K562 (cell line): ENCODE results near the gene TAX1BP1. TPM values are rescaled to one million over a fixed set of nuclear protein-coding genes. Genes with fewer than 3 reads are reported as not detected.

Source experiments
- ATAC-seq: fragments of 200-7000 bp; cut with Tn5 transposase; 3 replicates; pipeline ENCODE4 v1.9.1; 2020; ENCODE audit warnings: moderate library complexity
- BruUV-seq: library from RNA; stranded (reverse); fragments of 400-500 nt; replicated peaks from 2 replicates; lab custom pipeline; 2021; lab: Mats Ljungman, UMichigan
- CTCF ChIA-PET: fragments of 300-600 bp; formaldehyde crosslinking; extraction: SDS; loops from one replicate; lab custom pipeline; 2021; ENCODE audit warnings: low intra/inter-chr PET ratio; lab: Yijun Ruan, JAX
- POLR2A ChIA-PET: fragments of 300-600, 350-650 bp; sonication (Branson Sonifier 250); formaldehyde crosslinking; extraction: SDS; loops from one replicate; lab custom pipeline; 2021; ENCODE audit warnings: antibody characterized with exemption, inconsistent platforms; lab: Yijun Ruan, JAX
- DNase-seq, 4 experiments: peaks; one replicate each; pipeline versions ENCODE4 v3.0.0 to v3.0.0-alpha.2; 2011 to 2018; ENCODE audit warnings: low spot score in 3 of 4, mixed read lengths in 3 of 4; ENCODE audit errors: extremely low read depth in 1 of 4
- FAIRE-seq: peaks from 2 replicates; lab custom pipeline; 2011; peaks lifted over from hg19 to GRCh38; lab: Jason Lieb, UNC
- H2AFZ ChIP-seq: 2 replicates; pipeline ENCODE4 v1.6.0; 2011; ENCODE audit warnings: low read depth, low read length, control low read depth, inconsistent platforms
- H3K27ac ChIP-seq: fragments of 200-600 bp; 3 replicates; pipeline ENCODE4 v1.8.0; 2011; ENCODE audit warnings: low read depth, mild to moderate bottlenecking, control low read depth, inconsistent platforms, low read length, moderate library complexity, mixed read lengths; ENCODE audit errors: extremely low read depth
- H3K27me3 ChIP-seq, 2 experiments: fragments of 300-600 bp in 1 of 2; 2 replicates in 1 of 2; 3 replicates in 1 of 2; pipeline versions ENCODE4 v1.6.0 to v1.8.0; 2011; ENCODE audit warnings: inconsistent platforms in 2 of 2, low read length in 2 of 2, mild to moderate bottlenecking in 1 of 2, mixed read lengths in 1 of 2, moderate library complexity in 1 of 2; ENCODE audit not compliant: control insufficient read depth in 2 of 2, insufficient read depth in 2 of 2
- H3K36me3 ChIP-seq: fragments of 300-600 bp; 3 replicates; pipeline ENCODE4 v1.8.0; 2011; ENCODE audit warnings: mild to moderate bottlenecking, low read length, inconsistent platforms; ENCODE audit not compliant: control insufficient read depth, insufficient read depth
- H3K4me1 ChIP-seq, 2 experiments: fragments of 200-600 bp in 1 of 2; replicated peaks in 1 of 2; 2 replicates in 1 of 2; 3 replicates in 1 of 2; pipeline versions ENCODE4 v1.5.1 to v1.8.0; 2011; ENCODE audit warnings: inconsistent platforms in 2 of 2, low read length in 2 of 2, mild to moderate bottlenecking in 1 of 2, mixed read lengths in 1 of 2, moderate library complexity in 1 of 2; ENCODE audit not compliant: control insufficient read depth in 2 of 2, insufficient read depth in 2 of 2
- H3K4me2 ChIP-seq: 2 replicates; pipeline ENCODE4 v1.6.1; 2011; ENCODE audit warnings: low read length, control low read depth, inconsistent platforms, mixed read lengths; ENCODE audit not compliant: insufficient read depth
- H3K4me3 ChIP-seq: fragments of 200-600 bp; sonication (generic), shearing (Covaris generic); 2 replicates; pipeline ENCODE4 v1.5.1; 2016; ENCODE audit warnings: control low read depth, inconsistent platforms
- H3K79me2 ChIP-seq: fragments of 200-600 bp; 3 replicates; pipeline ENCODE4 v1.8.0; 2011; ENCODE audit warnings: low read length, inconsistent platforms; ENCODE audit not compliant: control insufficient read depth, insufficient read depth
- H3K9ac ChIP-seq, 2 experiments: 2 replicates each; pipeline versions ENCODE4 v1.6.0 to v1.6.1; 2011; ENCODE audit warnings: low read depth in 2 of 2, low read length in 2 of 2, control low read depth in 1 of 2, inconsistent platforms in 1 of 2, mild to moderate bottlenecking in 1 of 2, mixed read lengths in 1 of 2; ENCODE audit not compliant: insufficient read depth in 1 of 2
- H3K9me1 ChIP-seq: one replicate; pipeline ENCODE4 v1.6.0; 2011; ENCODE audit warnings: inconsistent platforms, mild to moderate bottlenecking, low read length, moderate library complexity; ENCODE audit not compliant: control insufficient read depth, insufficient read depth
- H3K9me3 ChIP-seq: replicated peaks from 2 replicates; pipeline ENCODE4 v1.5.1; 2011; ENCODE audit warnings: low read depth, low read length, inconsistent platforms; ENCODE audit not compliant: control insufficient read depth, insufficient read depth
- H4K20me1 ChIP-seq: replicated peaks from 2 replicates; pipeline ENCODE4 v1.6.1; 2011; ENCODE audit warnings: low read length, inconsistent platforms, mixed read lengths; ENCODE audit not compliant: control insufficient read depth, insufficient read depth
- CREB1 ChIP-seq, 2 experiments: sonication (generic) in 1 of 2; formaldehyde crosslinking in 1 of 2; IDR thresholded peaks; 2 replicates each; pipeline versions ENCODE4 v1.6.1 to v1.8.0; 2012 to 2022; ENCODE audit warnings: inconsistent platforms in 1 of 2, mild to moderate bottlenecking in 1 of 2, missing genetic modification reagents in 1 of 2, moderate library complexity in 1 of 2
- CREM ChIP-seq: IDR thresholded peaks from 2 replicates; pipeline ENCODE4 v1.6.1; 2014; ENCODE audit warnings: antibody characterized with exemption, low read depth
- MAFK ChIP-seq: IDR thresholded peaks from 2 replicates; pipeline ENCODE4 v1.6.1; 2011; ENCODE audit warnings: low read length, improper control_type of control experiment
- RAD21 ChIP-seq, 2 experiments: fragments of 250-450 bp in 1 of 2; fragments of 450-650 bp in 1 of 2; sonication (Bioruptor Pico) in 1 of 2; formaldehyde crosslinking in 1 of 2; IDR thresholded peaks in 1 of 2; conservative IDR thresholded peaks in 1 of 2; 2 replicates each; pipeline versions ENCODE4 v1.4.0 to v1.8.0; 2020 to 2022; ENCODE audit warnings: mild to moderate bottlenecking in 2 of 2, moderate library complexity in 1 of 2
- YY1 ChIP-seq, 3 experiments: IDR thresholded peaks; 2 replicates each; pipeline ENCODE4 v1.6.1; 2011; ENCODE audit warnings: low read length in 2 of 3, mild to moderate bottlenecking in 2 of 3, moderate library complexity in 2 of 3, borderline replicate concordance in 1 of 3, control low read depth in 1 of 3, low read depth in 1 of 3; ENCODE audit not compliant: insufficient read depth in 3 of 3, insufficient replicate concordance in 2 of 3, control insufficient read depth in 1 of 3, insufficient read length in 1 of 3; ENCODE audit errors: extremely low read depth in 1 of 3
- WGBS: fragments of 100-300 bp; shearing (Covaris generic); methylation state at CpG from one replicate; pipeline ENCODE4 v1.1.6; 2016; ENCODE audit warnings: low coverage, mixed read lengths; ENCODE audit not compliant: insufficient coverage; ENCODE audit errors: missing lambda C conversion rate; 5-methylcytosine and 5-hydroxymethylcytosine counted together
- in situ Hi-C: fragments of 300-500 bp; cut with MboI; formaldehyde crosslinking; loops from 4 replicates; pipeline ENCODE4 v1.15.0; 2018; ENCODE audit warnings: inconsistent platforms, mixed read lengths
- intact Hi-C: fragments of 100-400 bp; cut with micrococcal nuclease; formaldehyde crosslinking; loops from 2 replicates; pipeline ENCODE4 v1.14.2; 2022
- polyA plus RNA-seq, 8 experiments: library from polyadenylated mRNA; depleted of rRNA in 4 of 8; stranded (reverse) in 5 of 8; unstranded in 3 of 8; fragments of >200 nt; fragmentation: Nextera tagmentation in 2 of 8; fragmentation: Illumina TruSeq in 1 of 8; extraction: Ambion mirVana in 2 of 8; extraction: Trizol in 1 of 8; gene quantifications; 2 replicates each; pipeline versions ENCODE4 v1.2.1 to v1.2.3, GENCODE V29; 2011 to 2014; ENCODE audit warnings: inconsistent platforms in 1 of 8, missing spikeins in 1 of 8
- total RNA-seq, 7 experiments: library from RNA; depleted of rRNA in 6 of 7; stranded (reverse); fragments of >200 nt in 6 of 7; fragmentation: Illumina TruSeq in 2 of 7; extraction: Trizol in 2 of 7; gene quantifications; 2 replicates each; pipeline versions ENCODE4 v1.2.1 to v1.2.3, GENCODE V29; 2011 to 2021; ENCODE audit warnings: low replicate concordance in 1 of 7
- TF ChIP-seq, protein P1 (sequence below), 2 experiments: fragments of 200-800 bp in 1 of 2; sonication (Bioruptor generic) in 1 of 2; sonication (generic) in 1 of 2; formaldehyde crosslinking in 1 of 2; IDR thresholded peaks in 1 of 2; conservative IDR thresholded peaks in 1 of 2; 2 replicates each; pipeline versions ENCODE4 v1.5.0 to v1.6.1; 2016 to 2020; ENCODE audit warnings: missing compliant biosample characterization in 1 of 2, missing genetic modification characterization in 1 of 2, missing genetic modification reagents in 1 of 2

Gene TAX1BP1
- total and polyA plus RNA-seq, 9 of the 15 experiments (the other 6 are each of a cell fraction or from before 2014, with no cell fraction given): 49.0 to 119 (median 75.9) TPM

DNA sequence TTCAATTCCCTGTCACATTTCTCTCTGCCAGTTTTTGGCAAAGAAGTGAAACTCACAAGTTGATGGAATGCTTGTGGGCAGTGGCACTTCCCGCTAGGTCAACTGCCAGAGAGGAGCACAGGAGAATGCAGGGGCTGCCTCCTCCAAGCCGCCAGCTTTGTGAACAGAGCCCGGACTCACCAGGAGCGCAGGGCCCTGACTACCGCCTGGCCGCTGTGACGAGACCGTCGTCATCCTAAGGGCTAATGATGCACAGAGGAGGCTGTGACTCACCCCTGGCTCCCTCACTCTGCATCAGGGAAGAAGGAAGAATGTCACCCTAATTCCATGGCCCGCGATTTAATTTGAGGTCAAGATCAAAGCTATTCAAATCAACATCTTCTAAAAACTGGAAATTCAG is 123.9 kb downstream of the TAX1BP1 start:
- no peak overlapping the region for H3K9ac ChIP-seq
- DNase-seq: no peak
- no peak overlapping the region for H3K4me3 ChIP-seq
- TF ChIP-seq MAFK: no peak
- no peak for TF ChIP-seq YY1 (IDR thresholded peaks at IDR 0.05; ENCODE audit: borderline replicate concordance in 1 of 3, control insufficient read depth in 1 of 3, extremely low read depth in 1 of 3, insufficient read depth in 3 of 3, insufficient read length in 1 of 3, insufficient replicate concordance in 2 of 3, low read depth in 1 of 3, low read length in 2 of 3)
- peak; percentile 38; the same call in 1 of the 2 replicates for TF ChIP-seq CREM
- TF ChIP-seq CREB1 (IDR thresholded peaks at IDR 0.05): peak; percentile 43
- TF ChIP-seq CREB1 (CRISPR knock-in tag; IDR thresholded peaks at IDR 0.05): no peak
- TF ChIP-seq RAD21 (CRISPR knock-in tag; conservative IDR thresholded peaks at IDR 0.05 in 1 of 2, IDR thresholded peaks at IDR 0.05 in 1 of 2): no peak
- TF ChIP-seq, protein P1, sequence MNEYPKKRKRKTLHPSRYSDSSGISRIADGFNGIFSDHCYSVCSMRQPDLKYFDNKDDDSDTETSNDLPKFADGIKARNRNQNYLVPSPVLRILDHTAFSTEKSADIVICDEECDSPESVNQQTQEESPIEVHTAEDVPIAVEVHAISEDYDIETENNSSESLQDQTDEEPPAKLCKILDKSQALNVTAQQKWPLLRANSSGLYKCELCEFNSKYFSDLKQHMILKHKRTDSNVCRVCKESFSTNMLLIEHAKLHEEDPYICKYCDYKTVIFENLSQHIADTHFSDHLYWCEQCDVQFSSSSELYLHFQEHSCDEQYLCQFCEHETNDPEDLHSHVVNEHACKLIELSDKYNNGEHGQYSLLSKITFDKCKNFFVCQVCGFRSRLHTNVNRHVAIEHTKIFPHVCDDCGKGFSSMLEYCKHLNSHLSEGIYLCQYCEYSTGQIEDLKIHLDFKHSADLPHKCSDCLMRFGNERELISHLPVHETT (CRISPR knock-in tag; conservative IDR thresholded peaks at IDR 0.05 in 1 of 2, IDR thresholded peaks at IDR 0.05 in 1 of 2): no peak
- H4K20me1 ChIP-seq: no peaks in the 10 kb centered on the region
- no peaks in the 10 kb centered on the region for H3K36me3 ChIP-seq
- H2AFZ ChIP-seq: no peak overlapping the region
- ChIA-PET CTCF (no interaction called here), POLR2A (no interaction called here)
- in situ Hi-C loops: no loop called here
- peaks cover 0 to 3% of the 10 kb centered on the region in 2 experiments; a peak in 1 of 5 replicates for H3K4me1 ChIP-seq
- WGBS: 2% methylated on average over 7 of the region's 11 CpGs
- H3K9me3 ChIP-seq: no peaks in the 10 kb centered on the region
- intact Hi-C loops: no loop called here
- H3K9me1 ChIP-seq: no peaks in the 10 kb centered on the region
- BruUV-seq: no TSS peak
- peak; percentile 56; the same call in 2 of the 3 replicates for ATAC-seq
- no peaks in the 10 kb centered on the region for H3K79me2 ChIP-seq
- no peak for FAIRE-seq
- peaks cover 50 to 65% of the 10 kb centered on the region in 2 experiments for H3K27me3 ChIP-seq
- H3K27ac ChIP-seq: no peak overlapping the region
- no peak overlapping the region for H3K4me2 ChIP-seq
